HepG2 (cell line): ENCODE data around the gene CHCHD6. TPM values are rescaled to one million over a fixed set of nuclear protein-coding genes. Genes with fewer than 3 reads are reported as not detected.

Experiments
- ATAC-seq: fragments of 200-7000 bp; cut with Tn5 transposase; 3 replicates; pipeline ENCODE4 v1.9.1; 2020; ENCODE audit warnings: mild to moderate bottlenecking, moderate library complexity
- BruUV-seq: library from RNA; stranded (reverse); fragments of 400-500 nt; replicated peaks from 2 replicates; lab custom pipeline; 2021; lab: Mats Ljungman, UMichigan
- CTCF ChIA-PET: fragments of 300-600 bp; formaldehyde crosslinking; extraction: SDS; loops from one replicate; lab custom pipeline; 2021; ENCODE audit warnings: low total read pairs, inconsistent platforms, low intra/inter-chr PET ratio; lab: Yijun Ruan, JAX
- POLR2A ChIA-PET: fragments of 350-600 bp; sonication (Branson Sonifier 250); formaldehyde crosslinking; loops from one replicate; lab custom pipeline; 2020; ENCODE audit warnings: antibody characterized with exemption, inconsistent platforms; lab: Yijun Ruan, JAX
- DNase-seq: peaks from one replicate; pipeline ENCODE4 v3.0.0-alpha.2; 2015; ENCODE audit warnings: low spot score
- FAIRE-seq: peaks from 3 replicates; lab custom pipeline; 2011; peaks lifted over from hg19 to GRCh38; lab: Jason Lieb, UNC
- H2AFZ ChIP-seq: one replicate; pipeline ENCODE4 v1.6.1; 2011; ENCODE audit warnings: low read length, inconsistent platforms
- H3K27ac ChIP-seq: fragments of 300-600 bp; 3 replicates; pipeline ENCODE4 v1.8.0; 2011; ENCODE audit warnings: mixed run types, mild to moderate bottlenecking, mixed read lengths, low read length, inconsistent platforms; ENCODE audit not compliant: insufficient read depth; ENCODE audit errors: extremely low read length
- H3K27me3 ChIP-seq, 2 experiments: fragments of 200-600 bp in 1 of 2; 2 replicates in 1 of 2; 3 replicates in 1 of 2; pipeline versions ENCODE4 v1.6.0 to v1.8.0; 2011; ENCODE audit warnings: low read length in 2 of 2, mild to moderate bottlenecking in 2 of 2, moderate library complexity in 2 of 2, inconsistent platforms in 1 of 2; ENCODE audit not compliant: insufficient read depth in 2 of 2, control insufficient read depth in 1 of 2
- H3K36me3 ChIP-seq, 2 experiments: fragments of 200-600 bp in 1 of 2; replicated peaks in 1 of 2; 2 replicates in 1 of 2; 3 replicates in 1 of 2; pipeline versions ENCODE4 v1.5.1 to v1.8.0; 2011; ENCODE audit warnings: low read length in 2 of 2, inconsistent platforms in 1 of 2; ENCODE audit not compliant: insufficient read depth in 2 of 2, control insufficient read depth in 1 of 2
- H3K4me1 ChIP-seq: 2 replicates; pipeline ENCODE4 v1.5.1; 2012; ENCODE audit warnings: low read length, inconsistent platforms; ENCODE audit not compliant: insufficient read depth
- H3K4me2 ChIP-seq: 2 replicates; pipeline ENCODE4 v1.6.0; 2011; ENCODE audit warnings: low read depth, low read length, inconsistent platforms
- H3K4me3 ChIP-seq, 3 experiments: fragments of 200-600 bp in 1 of 3; sonication (generic), shearing (Covaris generic) in 1 of 3; replicated peaks in 1 of 3; 2 replicates each; pipeline ENCODE4 v1.5.1; 2011 to 2016; ENCODE audit warnings: low read length in 3 of 3, inconsistent platforms in 2 of 3, low read depth in 2 of 3, mild to moderate bottlenecking in 2 of 3, control low read depth in 1 of 3, mixed read lengths in 1 of 3; ENCODE audit not compliant: insufficient read depth in 1 of 3
- H3K79me2 ChIP-seq: one replicate; pipeline ENCODE4 v1.6.1; 2011; ENCODE audit warnings: low read length, inconsistent platforms; ENCODE audit not compliant: insufficient read depth
- H3K9ac ChIP-seq: 2 replicates; pipeline ENCODE4 v1.6.0; 2011; ENCODE audit warnings: mild to moderate bottlenecking, low read depth, low read length, inconsistent platforms; ENCODE audit not compliant: insufficient read depth
- H3K9me3 ChIP-seq: 2 replicates; pipeline ENCODE4 v1.5.1; 2012; ENCODE audit warnings: mild to moderate bottlenecking, low read length
- H4K20me1 ChIP-seq: 2 replicates; pipeline ENCODE4 v1.6.0; 2011; ENCODE audit warnings: inconsistent platforms, mild to moderate bottlenecking, low read length, moderate library complexity; ENCODE audit not compliant: insufficient read depth
- ARID2 ChIP-seq: sonication (generic); formaldehyde crosslinking; IDR thresholded peaks from 2 replicates; pipeline ENCODE4 v1.8.1; 2022; ENCODE audit warnings: mild to moderate bottlenecking, missing genetic modification reagents, borderline replicate concordance
- ATF7-NPFF ChIP-seq: sonication (generic); formaldehyde crosslinking; IDR thresholded peaks from 2 replicates; pipeline ENCODE4 v1.8.1; 2023; ENCODE audit warnings: mild to moderate bottlenecking, low read depth, missing genetic modification reagents, moderate library complexity
- ATRX ChIP-seq: sonication (generic); formaldehyde crosslinking; IDR thresholded peaks from 2 replicates; pipeline ENCODE4 v1.4.0; 2020; ENCODE audit warnings: missing genetic modification reagents, borderline replicate concordance
- PRDM4 ChIP-seq: sonication (generic); formaldehyde crosslinking; IDR thresholded peaks from 2 replicates; pipeline ENCODE4 v1.9.0; 2021; ENCODE audit warnings: missing genetic modification reagents, borderline replicate concordance
- WGBS: methylation state at CpG from one replicate; pipeline ENCODE4 v1.1.6; 2017; ENCODE audit warnings: low lambda C conversion rate; 5-methylcytosine and 5-hydroxymethylcytosine counted together
- in situ Hi-C: cut with HindIII; loops from 2 replicates; pipeline ENCODE4 v1.10.0; 2017; ENCODE audit warnings: low pct_unique_long_range_greater_than_20kb; ENCODE audit not compliant: extremely low pct_ligation_motif_present
- intact Hi-C: fragments of 100-400 bp; cut with micrococcal nuclease; formaldehyde crosslinking; loops from one replicate; pipeline ENCODE4 v1.10.0; 2022; ENCODE audit not compliant: unreplicated experiment
- polyA plus RNA-seq, 8 experiments: library from polyadenylated mRNA; depleted of rRNA in 3 of 8; stranded (reverse) in 7 of 8; unstranded in 1 of 8; fragments of >200 nt; fragmentation: Illumina TruSeq in 4 of 8; extraction: Trizol in 4 of 8; gene quantifications; 2 replicates each; pipeline versions ENCODE4 v1.2.1 to v1.2.3, GENCODE V29; 2011 to 2016; ENCODE audit warnings: low read depth in 4 of 8, missing spikeins in 1 of 8, mixed read lengths in 1 of 8; ENCODE audit not compliant: insufficient read depth in 1 of 8
- total RNA-seq, 5 experiments: library from RNA; depleted of rRNA; stranded (reverse); fragments of >200 nt; fragmentation: Illumina TruSeq; extraction: Trizol; gene quantifications; 2 replicates each; pipeline ENCODE4 v1.2.3, GENCODE V29; 2016; ENCODE audit warnings: low read depth in 1 of 5
- TF ChIP-seq, protein P1 (sequence below): sonication (generic); formaldehyde crosslinking; IDR thresholded peaks from 2 replicates; pipeline ENCODE4 v1.5.0; 2020; ENCODE audit warnings: mild to moderate bottlenecking, missing genetic modification reagents, borderline replicate concordance
- TF ChIP-seq, protein P2 (sequence below): sonication (generic); formaldehyde crosslinking; IDR thresholded peaks from 2 replicates; pipeline ENCODE4 v1.8.1; 2023; ENCODE audit warnings: mild to moderate bottlenecking, inconsistent platforms, moderate library complexity, missing genetic modification reagents, borderline replicate concordance

The CHCHD6 gene
- total and polyA plus RNA-seq, 2 of the 13 experiments (the other 11 are each of a cell fraction or from before 2014, with no cell fraction given) = 20.3 to 20.8 TPM

- FAIRE-seq = no peak
- TF ChIP-seq PRDM4 (CRISPR knock-in tag) (no peak), ATRX (CRISPR knock-in tag) (no peak), ATF7-NPFF (CRISPR knock-in tag) (no peak), ARID2 (CRISPR knock-in tag) (no peak)
- TF ChIP-seq, protein P1, sequence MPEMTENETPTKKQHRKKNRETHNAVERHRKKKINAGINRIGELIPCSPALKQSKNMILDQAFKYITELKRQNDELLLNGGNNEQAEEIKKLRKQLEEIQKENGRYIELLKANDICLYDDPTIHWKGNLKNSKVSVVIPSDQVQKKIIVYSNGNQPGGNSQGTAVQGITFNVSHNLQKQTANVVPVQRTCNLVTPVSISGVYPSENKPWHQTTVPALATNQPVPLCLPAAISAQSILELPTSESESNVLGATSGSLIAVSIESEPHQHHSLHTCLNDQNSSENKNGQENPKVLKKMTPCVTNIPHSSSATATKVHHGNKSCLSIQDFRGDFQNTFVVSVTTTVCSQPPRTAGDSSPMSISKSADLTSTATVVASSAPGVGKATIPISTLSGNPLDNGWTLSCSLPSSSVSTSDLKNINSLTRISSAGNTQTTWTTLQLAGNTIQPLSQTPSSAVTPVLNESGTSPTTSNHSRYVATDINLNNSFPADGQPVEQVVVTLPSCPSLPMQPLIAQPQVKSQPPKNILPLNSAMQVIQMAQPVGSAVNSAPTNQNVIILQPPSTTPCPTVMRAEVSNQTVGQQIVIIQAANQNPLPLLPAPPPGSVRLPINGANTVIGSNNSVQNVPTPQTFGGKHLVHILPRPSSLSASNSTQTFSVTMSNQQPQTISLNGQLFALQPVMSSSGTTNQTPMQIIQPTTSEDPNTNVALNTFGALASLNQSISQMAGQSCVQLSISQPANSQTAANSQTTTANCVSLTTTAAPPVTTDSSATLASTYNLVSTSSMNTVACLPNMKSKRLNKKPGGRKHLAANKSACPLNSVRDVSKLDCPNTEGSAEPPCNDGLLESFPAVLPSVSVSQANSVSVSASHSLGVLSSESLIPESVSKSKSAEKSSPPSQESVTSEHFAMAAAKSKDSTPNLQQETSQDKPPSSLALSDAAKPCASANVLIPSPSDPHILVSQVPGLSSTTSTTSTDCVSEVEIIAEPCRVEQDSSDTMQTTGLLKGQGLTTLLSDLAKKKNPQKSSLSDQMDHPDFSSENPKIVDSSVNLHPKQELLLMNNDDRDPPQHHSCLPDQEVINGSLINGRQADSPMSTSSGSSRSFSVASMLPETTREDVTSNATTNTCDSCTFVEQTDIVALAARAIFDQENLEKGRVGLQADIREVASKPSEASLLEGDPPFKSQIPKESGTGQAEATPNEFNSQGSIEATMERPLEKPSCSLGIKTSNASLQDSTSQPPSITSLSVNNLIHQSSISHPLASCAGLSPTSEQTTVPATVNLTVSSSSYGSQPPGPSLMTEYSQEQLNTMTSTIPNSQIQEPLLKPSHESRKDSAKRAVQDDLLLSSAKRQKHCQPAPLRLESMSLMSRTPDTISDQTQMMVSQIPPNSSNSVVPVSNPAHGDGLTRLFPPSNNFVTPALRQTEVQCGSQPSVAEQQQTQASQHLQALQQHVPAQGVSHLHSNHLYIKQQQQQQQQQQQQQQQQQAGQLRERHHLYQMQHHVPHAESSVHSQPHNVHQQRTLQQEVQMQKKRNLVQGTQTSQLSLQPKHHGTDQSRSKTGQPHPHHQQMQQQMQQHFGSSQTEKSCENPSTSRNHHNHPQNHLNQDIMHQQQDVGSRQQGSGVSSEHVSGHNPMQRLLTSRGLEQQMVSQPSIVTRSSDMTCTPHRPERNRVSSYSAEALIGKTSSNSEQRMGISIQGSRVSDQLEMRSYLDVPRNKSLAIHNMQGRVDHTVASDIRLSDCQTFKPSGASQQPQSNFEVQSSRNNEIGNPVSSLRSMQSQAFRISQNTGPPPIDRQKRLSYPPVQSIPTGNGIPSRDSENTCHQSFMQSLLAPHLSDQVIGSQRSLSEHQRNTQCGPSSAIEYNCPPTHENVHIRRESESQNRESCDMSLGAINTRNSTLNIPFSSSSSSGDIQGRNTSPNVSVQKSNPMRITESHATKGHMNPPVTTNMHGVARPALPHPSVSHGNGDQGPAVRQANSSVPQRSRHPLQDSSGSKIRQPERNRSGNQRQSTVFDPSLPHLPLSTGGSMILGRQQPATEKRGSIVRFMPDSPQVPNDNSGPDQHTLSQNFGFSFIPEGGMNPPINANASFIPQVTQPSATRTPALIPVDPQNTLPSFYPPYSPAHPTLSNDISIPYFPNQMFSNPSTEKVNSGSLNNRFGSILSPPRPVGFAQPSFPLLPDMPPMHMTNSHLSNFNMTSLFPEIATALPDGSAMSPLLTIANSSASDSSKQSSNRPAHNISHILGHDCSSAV (CRISPR knock-in tag) = no peak
- TF ChIP-seq, protein P2, sequence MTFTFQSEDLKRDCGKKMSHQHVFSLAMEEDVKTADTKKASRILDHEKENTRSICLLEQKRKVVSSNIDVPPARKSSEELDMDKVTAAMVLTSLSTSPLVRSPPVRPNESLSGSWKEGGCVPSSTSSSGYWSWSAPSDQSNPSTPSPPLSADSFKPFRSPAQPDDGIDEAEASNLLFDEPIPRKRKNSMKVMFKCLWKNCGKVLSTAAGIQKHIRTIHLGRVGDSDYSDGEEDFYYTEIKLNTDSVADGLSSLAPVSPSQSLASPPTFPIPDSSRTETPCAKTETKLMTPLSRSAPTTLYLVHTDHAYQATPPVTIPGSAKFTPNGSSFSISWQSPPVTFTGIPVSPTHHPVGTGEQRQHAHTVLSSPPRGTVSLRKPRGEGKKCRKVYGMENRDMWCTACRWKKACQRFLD (CRISPR knock-in tag) = no peak
- 98% methylated on average over 10 of the region's 14 CpGs for WGBS
Measured at GRCh38 chr3:126957776-126958637, 254.0 kb downstream of the CHCHD6 start.

More at GRCh38 chr3:126957776-126958637, 254.0 kb downstream of the CHCHD6 start:
- Histone ChIP-seq H4K20me1 (no peaks in the 10 kb centered on the region), H3K9ac (no peak overlapping the region), H3K27ac (no peak overlapping the region), H3K4me3 (no peak overlapping the region), H3K27me3 (no peaks in the 10 kb centered on the region), H3K36me3 (0 out of 5 replicates have a peak, but pooled peaks cover 0 to 2% of the 10 kb centered on the region in 2 experiments), H2AFZ (no peak overlapping the region), H3K9me3 (no peaks in the 10 kb centered on the region), H3K4me1 (peaks cover 19% of the 10 kb centered on the region), H3K4me2 (no peak overlapping the region), H3K79me2 (no peaks in the 10 kb centered on the region)
- DNase-seq = no peak
- ChIA-PET POLR2A (no interaction called here), CTCF (no interaction called here)
- intact Hi-C loops (no loop called here), in situ Hi-C loops (no loop called here)
- BruUV-seq = no TSS peak
- ATAC-seq = no peak
